K562 (cell line): ENCODE data around the gene CEBPE. TPM values are rescaled to one million over a fixed set of nuclear protein-coding genes. Genes with fewer than 3 reads are reported as not detected.

Source experiments
- BMI1 ChIP-seq: fragments of 150-350 bp; IDR thresholded peaks from 2 replicates; pipeline ENCODE4 v1.6.1; 2014; ENCODE audit warnings: low read length
- BRF1 ChIP-seq: IDR thresholded peaks from 3 replicates; pipeline ENCODE4 v1.6.1; 2011; ENCODE audit warnings: borderline replicate concordance, mild to moderate bottlenecking; ENCODE audit not compliant: insufficient read length; ENCODE audit errors: extremely low read depth
- CBFA2T3 ChIP-seq: fragments of 450-650 bp; IDR thresholded peaks from 2 replicates; pipeline ENCODE4 v1.6.1; 2017
- CLOCK ChIP-seq: fragments of 250-450 bp; sonication (Bioruptor Pico); IDR thresholded peaks from 2 replicates; pipeline ENCODE4 v1.4.0; 2020; ENCODE audit warnings: mild to moderate bottlenecking, moderate library complexity, borderline replicate concordance
- CTCFL ChIP-seq: IDR thresholded peaks from 2 replicates; pipeline ENCODE4 v1.6.1; 2011; ENCODE audit warnings: borderline replicate concordance, low read depth, mild to moderate bottlenecking, moderate library complexity, low read length; ENCODE audit not compliant: insufficient read depth, poor library complexity, severe bottlenecking
- HDAC3 ChIP-seq: fragments of 450-650 bp; IDR thresholded peaks from 2 replicates; pipeline ENCODE4 v1.6.1; 2018; ENCODE audit warnings: borderline replicate concordance, mild to moderate bottlenecking, moderate library complexity; ENCODE audit not compliant: partially characterized antibody
- KLF1 ChIP-seq: fragments of 450-650 bp; IDR thresholded peaks from 2 replicates; pipeline ENCODE4 v1.6.1; 2016; ENCODE audit warnings: missing genetic modification characterization, missing compliant biosample characterization
- L3MBTL2 ChIP-seq: fragments of 450-650 bp; IDR thresholded peaks from 2 replicates; pipeline ENCODE4 v1.6.1; 2016; ENCODE audit warnings: mild to moderate bottlenecking, moderate library complexity
- LARP7 ChIP-seq: fragments of 450-650 bp; IDR thresholded peaks from 2 replicates; pipeline ENCODE4 v1.6.1; 2016
- MTA1 ChIP-seq: fragments of 450-650 bp; IDR thresholded peaks from 2 replicates; pipeline ENCODE4 v1.6.1; 2017; ENCODE audit warnings: borderline replicate concordance
- NFYB ChIP-seq: IDR thresholded peaks from 2 replicates; pipeline ENCODE4 v1.6.1; 2011; ENCODE audit warnings: mild to moderate bottlenecking, moderate library complexity; ENCODE audit not compliant: insufficient read length; ENCODE audit errors: extremely low read depth
- RB1 ChIP-seq: fragments of 450-650 bp; IDR thresholded peaks from 2 replicates; pipeline ENCODE4 v1.6.1; 2017; ENCODE audit warnings: low read depth, mild to moderate bottlenecking
- ZBTB11 ChIP-seq, 3 experiments: fragments of 200-800 bp in 1 of 3; fragments of 250-450 bp in 1 of 3; fragments of 450-650 bp in 1 of 3; sonication (Bioruptor Pico) in 1 of 3; sonication (Bioruptor generic) in 1 of 3; formaldehyde crosslinking in 1 of 3; IDR thresholded peaks; 2 replicates each; pipeline versions ENCODE4 v1.6.1 to v1.8.0; 2016 to 2022; ENCODE audit warnings: mild to moderate bottlenecking in 2 of 3, missing genetic modification characterization in 2 of 3, missing compliant biosample characterization in 1 of 3, moderate library complexity in 1 of 3
- ZBTB33 ChIP-seq: sonication (generic); formaldehyde crosslinking; IDR thresholded peaks from 2 replicates; pipeline ENCODE4 v1.8.1; 2023; ENCODE audit warnings: mild to moderate bottlenecking, missing genetic modification reagents
- ZNF253 ChIP-seq: fragments of 250-450 bp; sonication (Bioruptor Pico); conservative IDR thresholded peaks from 2 replicates; pipeline ENCODE4 v1.6.1; 2021; ENCODE audit warnings: mild to moderate bottlenecking
- ZNF384 ChIP-seq: IDR thresholded peaks from 2 replicates; pipeline ENCODE4 v1.6.1; 2012; ENCODE audit warnings: low read depth, low read length, improper control_type of control experiment
- polyA plus RNA-seq, 8 experiments: library from polyadenylated mRNA; depleted of rRNA in 4 of 8; stranded (reverse) in 5 of 8; unstranded in 3 of 8; fragments of >200 nt; fragmentation: Nextera tagmentation in 2 of 8; fragmentation: Illumina TruSeq in 1 of 8; extraction: Ambion mirVana in 2 of 8; extraction: Trizol in 1 of 8; gene quantifications; 2 replicates each; pipeline versions ENCODE4 v1.2.1 to v1.2.3, GENCODE V29; 2011 to 2014; ENCODE audit warnings: inconsistent platforms in 1 of 8, missing spikeins in 1 of 8
- total RNA-seq, 7 experiments: library from RNA; depleted of rRNA in 6 of 7; stranded (reverse); fragments of >200 nt in 6 of 7; fragmentation: Illumina TruSeq in 2 of 7; extraction: Trizol in 2 of 7; gene quantifications; 2 replicates each; pipeline versions ENCODE4 v1.2.1 to v1.2.3, GENCODE V29; 2011 to 2021; ENCODE audit warnings: low replicate concordance in 1 of 7

The CEBPE gene
- total and polyA plus RNA-seq, 9 of the 15 experiments (the other 6 are each of a cell fraction or from before 2014, with no cell fraction given): 0.09 to 0.15 (median 0.13) TPM; not detected in 6

- TF ChIP-seq CTCFL (no peak), ZNF253 (CRISPR knock-in tag) (no peak), ZBTB33 (CRISPR knock-in tag) (peak; percentile 24; the same call in 1 of the 2 replicates), NFYB (no peak), ZBTB11 (CRISPR knock-in tag; IDR thresholded peaks at IDR 0.05) (0 out of 6 replicates have a peak, but pooled peaks of 1 of the 3 experiments have one; percentile 19), HDAC3 (peak; percentile 66), CBFA2T3 (peak; percentile 51), BMI1 (no peak), ZNF384 (peak; percentile 53; the same call in 1 of the 2 replicates), CLOCK (CRISPR knock-in tag) (no peak), RB1 (no peak), BRF1 (no peak), KLF1 (tag) (no peak), L3MBTL2 (peak; percentile 58; the same call in 1 of the 2 replicates), MTA1 (0 out of 2 replicates have a peak, but pooled peaks have one; percentile 56), LARP7 (peak; percentile 58; the same call in 1 of the 2 replicates)
Observed at GRCh38 chr14:23160924-23161522, 42.0 kb upstream of the CEBPE start (continued).
